GM19023 (cell line): ENCODE results near the gene ONECUT1.
A peak's percentile ranks its signal among the peaks of the same experiment; 100 is the strongest.

Experiments used
- ATAC-seq: cut with Tn5 transposase; IDR thresholded peaks from one replicate; pipeline ENCODE4 v1.9.1; 2021; ENCODE audit warnings: mild to moderate bottlenecking, moderate library complexity; ENCODE audit not compliant: unreplicated experiment

Gene ONECUT1

GRCh38 chr15:52734329-52734728, 55.8 kb downstream of the ONECUT1 start:
- ATAC-seq = no peak

- no peak for ATAC-seq
Observed at GRCh38 chr15:52733696-52734255, 56.4 kb downstream of the ONECUT1 start.

- no peak for ATAC-seq
Observed at GRCh38 chr15:52733088-52733487, 57.0 kb downstream of the ONECUT1 start.

- ATAC-seq = no peak
Observed at GRCh38 chr15:52732551-52732950, 57.6 kb downstream of the ONECUT1 start.

- ATAC-seq = no peak
Observed at GRCh38 chr15:52731732-52732470, 58.2 kb downstream of the ONECUT1 start.

- no peak for ATAC-seq
Observed at GRCh38 chr15:52731004-52731403, 59.1 kb downstream of the ONECUT1 start.

GRCh38 chr15:52730594-52730993, 59.5 kb downstream of the ONECUT1 start:
- no peak for ATAC-seq

GRCh38 chr15:52730173-52730572, 60.0 kb downstream of the ONECUT1 start:
- no peak for ATAC-seq

- ATAC-seq = no peak
Observed at GRCh38 chr15:52728899-52729298, 61.2 kb downstream of the ONECUT1 start.

GRCh38 chr15:52727815-52728214, 62.3 kb downstream of the ONECUT1 start:
- ATAC-seq = no peak

- ATAC-seq = no peak
Observed at GRCh38 chr15:52726195-52726594, 63.9 kb downstream of the ONECUT1 start.

- no peak for ATAC-seq
Observed at GRCh38 chr15:52718551-52718950, 71.6 kb downstream of the ONECUT1 start.

- no peak for ATAC-seq
Observed at GRCh38 chr15:52717924-52718323, 72.2 kb downstream of the ONECUT1 start.

- no peak for ATAC-seq
Observed at GRCh38 chr15:52717481-52717880, 72.7 kb downstream of the ONECUT1 start.

- ATAC-seq = no peak
Observed at GRCh38 chr15:52716536-52716935, 73.6 kb downstream of the ONECUT1 start.

- no peak for ATAC-seq
Observed at GRCh38 chr15:52715411-52715810, 74.7 kb downstream of the ONECUT1 start.

GRCh38 chr15:52714968-52715367, 75.2 kb downstream of the ONECUT1 start:
- no peak for ATAC-seq

GRCh38 chr15:52710708-52711389, 79.3 kb downstream of the ONECUT1 start:
- no peak for ATAC-seq

GRCh38 chr15:52710050-52710707, 80.0 kb downstream of the ONECUT1 start:
- ATAC-seq = peak; percentile 40

- ATAC-seq = peak; percentile 86
Observed at GRCh38 chr15:52709187-52709981, 80.8 kb downstream of the ONECUT1 start.
